Adipocyte (in vitro differentiated cells): ENCODE data around the gene AIG1.
A peak's percentile ranks its signal among the peaks of the same experiment; 100 is the strongest.

Experiments
- DNase-seq: peaks from one replicate; pipeline ENCODE4 v3.0.0-alpha.2; 2015; ENCODE audit warnings: low read depth
- H3K27me3 ChIP-seq: replicated peaks from 2 replicates; pipeline ENCODE4 v1.7.0; 2013; ENCODE audit warnings: mild to moderate bottlenecking, low read length, moderate library complexity; ENCODE audit not compliant: control insufficient read depth, insufficient read depth
- H3K36me3 ChIP-seq: 2 replicates; pipeline ENCODE4 v1.7.0; 2013; ENCODE audit warnings: low read length, mild to moderate bottlenecking, moderate library complexity; ENCODE audit not compliant: control insufficient read depth, insufficient read depth, severe bottlenecking
- H3K4me1 ChIP-seq: 2 replicates; pipeline ENCODE4 v1.7.0; 2013; ENCODE audit warnings: mild to moderate bottlenecking, low read length, moderate library complexity; ENCODE audit not compliant: control insufficient read depth, insufficient read depth
- H3K4me3 ChIP-seq: 2 replicates; pipeline ENCODE4 v1.7.0; 2013; ENCODE audit warnings: mild to moderate bottlenecking, low read length, moderate library complexity
- H3K9ac ChIP-seq: 2 replicates; pipeline ENCODE4 v1.7.0; 2013; ENCODE audit warnings: mild to moderate bottlenecking, low read length, moderate library complexity
- H3K9me3 ChIP-seq: 2 replicates; pipeline ENCODE4 v1.7.0; 2013; ENCODE audit warnings: mild to moderate bottlenecking, low read length, moderate library complexity; ENCODE audit not compliant: control insufficient read depth

AIG1 gene

DNA sequence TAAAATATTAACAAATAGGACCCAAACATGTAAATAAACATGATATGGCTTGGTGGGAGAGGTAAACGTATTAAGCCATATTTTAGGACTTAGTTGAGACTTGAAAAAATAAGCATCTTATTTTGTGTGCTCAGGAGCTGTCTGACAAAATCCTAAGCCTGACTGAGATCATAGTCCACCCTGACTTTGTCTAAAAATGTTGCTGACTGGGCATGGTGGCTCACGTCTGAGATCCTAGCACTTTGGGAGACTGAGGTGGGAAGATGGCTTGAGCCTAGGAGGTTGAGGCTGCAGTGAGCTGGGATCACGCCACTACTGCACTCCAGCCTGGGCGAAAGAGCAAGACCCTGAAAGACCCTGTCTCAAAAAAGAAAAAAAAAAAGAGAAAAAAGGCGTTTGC is 52.1 kb downstream of the AIG1 start:
- DNase-seq: no peak
- H3K9me3 ChIP-seq: no peaks in the 10 kb centered on the region
- H3K36me3 ChIP-seq: no peaks in the 10 kb centered on the region
- no peak overlapping the region for H3K9ac ChIP-seq
- H3K27me3 ChIP-seq: no peaks in the 10 kb centered on the region
- H3K4me3 ChIP-seq: no peak overlapping the region
- H3K4me1 ChIP-seq: peaks cover 30% of the 10 kb centered on the region

DNA sequence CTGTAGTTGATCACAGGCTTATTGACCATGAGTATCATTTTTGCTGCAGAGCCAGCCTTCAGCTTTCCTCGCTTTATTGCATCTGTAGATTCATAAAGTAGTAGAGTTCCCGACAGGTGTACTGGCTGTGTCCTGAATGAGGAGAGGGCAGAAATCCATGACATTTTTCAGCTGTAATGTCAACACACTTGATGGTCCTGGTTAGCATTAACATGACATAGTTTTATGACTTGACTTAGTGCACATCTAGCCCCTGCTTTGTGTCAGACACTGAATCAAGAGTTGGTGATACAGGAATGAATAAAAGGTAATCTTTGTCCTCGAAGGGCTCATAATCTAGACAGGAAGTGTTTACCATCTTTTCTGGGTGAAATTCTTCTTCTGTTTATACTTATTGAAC is 55.0 kb downstream of the AIG1 start:
- no peak overlapping the region for H3K9ac ChIP-seq
- no peaks in the 10 kb centered on the region for H3K27me3 ChIP-seq
- no peak overlapping the region for H3K4me3 ChIP-seq
- no peaks in the 10 kb centered on the region for H3K9me3 ChIP-seq
- no peaks in the 10 kb centered on the region for H3K36me3 ChIP-seq
- DNase-seq: no peak
- H3K4me1 ChIP-seq: peaks cover 12% of the 10 kb centered on the region

DNA sequence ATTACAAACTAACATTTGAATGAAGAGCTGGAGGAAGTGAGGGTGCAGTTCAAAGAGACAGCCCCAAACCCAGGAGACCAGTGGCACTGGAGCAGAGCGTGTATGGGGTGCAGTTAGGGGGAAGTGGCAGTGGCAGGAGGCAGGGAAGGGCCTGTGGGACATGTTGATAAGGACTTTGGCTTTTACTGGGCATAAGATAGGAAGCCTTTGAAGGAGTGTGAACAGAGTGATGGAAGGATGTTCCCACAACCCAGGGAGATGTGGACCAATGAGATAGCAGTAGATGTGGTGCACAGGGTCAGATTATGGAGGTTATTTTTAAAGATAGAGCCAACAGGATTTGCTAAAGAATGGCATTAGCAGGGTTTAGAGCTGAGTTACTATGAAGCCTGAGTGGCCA is 56.4 kb downstream of the AIG1 start:
- peaks cover 5% of the 10 kb centered on the region for H3K4me1 ChIP-seq
- no peaks in the 10 kb centered on the region for H3K27me3 ChIP-seq
- no peaks in the 10 kb centered on the region for H3K9me3 ChIP-seq
- DNase-seq: no peak
- no peak overlapping the region for H3K9ac ChIP-seq
- H3K4me3 ChIP-seq: no peak overlapping the region
- H3K36me3 ChIP-seq: no peaks in the 10 kb centered on the region

DNA sequence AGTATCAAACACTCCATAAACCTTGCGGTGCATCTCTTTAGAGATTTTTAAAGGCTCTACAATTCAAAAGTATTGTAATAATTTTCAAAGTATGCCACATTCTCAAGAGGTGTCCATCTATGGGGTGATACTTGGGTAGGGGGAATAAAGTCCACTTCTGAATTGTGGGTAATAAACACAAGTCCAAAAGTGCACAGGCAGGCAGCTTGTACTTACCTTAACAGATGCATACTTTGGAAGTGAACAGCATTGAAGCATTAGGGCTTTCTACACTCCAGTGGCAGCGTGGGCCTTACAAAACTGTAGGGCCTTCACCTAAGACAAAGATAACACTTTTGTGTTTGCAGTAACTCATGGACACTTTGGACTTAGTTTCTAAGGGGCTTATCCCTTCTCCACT is 58.6 kb downstream of the AIG1 start:
- Histone ChIP-seq H3K27me3 (no peaks in the 10 kb centered on the region), H3K4me1 (peaks cover 11% of the 10 kb centered on the region), H3K9me3 (no peaks in the 10 kb centered on the region), H3K36me3 (no peaks in the 10 kb centered on the region), H3K9ac (no peak overlapping the region), H3K4me3 (no peak overlapping the region)
- no peak for DNase-seq

DNA sequence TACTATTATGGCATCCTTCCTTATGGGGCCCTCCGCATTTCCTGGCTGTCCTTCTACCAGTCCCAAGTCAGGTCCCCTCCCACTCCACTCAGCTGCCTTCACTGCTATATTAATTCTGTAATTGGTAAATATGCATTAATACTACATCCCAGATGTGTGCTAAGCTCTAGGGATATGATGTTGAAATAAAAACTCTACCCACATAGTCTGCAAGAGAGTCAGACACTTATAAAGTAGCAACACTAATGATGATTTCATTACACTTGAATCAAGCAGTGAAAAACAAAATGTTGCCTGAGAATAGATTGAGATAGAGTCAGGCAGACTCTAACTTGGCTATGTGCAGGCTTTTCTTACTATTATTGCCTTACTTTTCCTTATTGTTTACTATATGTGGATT is 62.4 kb downstream of the AIG1 start:
- peaks cover 7% of the 10 kb centered on the region for H3K4me1 ChIP-seq
- H3K4me3 ChIP-seq: no peak overlapping the region
- H3K27me3 ChIP-seq: no peaks in the 10 kb centered on the region
- no peak overlapping the region for H3K9ac ChIP-seq
- peak; percentile 19 for DNase-seq
- no peaks in the 10 kb centered on the region for H3K36me3 ChIP-seq
- no peaks in the 10 kb centered on the region for H3K9me3 ChIP-seq

DNA sequence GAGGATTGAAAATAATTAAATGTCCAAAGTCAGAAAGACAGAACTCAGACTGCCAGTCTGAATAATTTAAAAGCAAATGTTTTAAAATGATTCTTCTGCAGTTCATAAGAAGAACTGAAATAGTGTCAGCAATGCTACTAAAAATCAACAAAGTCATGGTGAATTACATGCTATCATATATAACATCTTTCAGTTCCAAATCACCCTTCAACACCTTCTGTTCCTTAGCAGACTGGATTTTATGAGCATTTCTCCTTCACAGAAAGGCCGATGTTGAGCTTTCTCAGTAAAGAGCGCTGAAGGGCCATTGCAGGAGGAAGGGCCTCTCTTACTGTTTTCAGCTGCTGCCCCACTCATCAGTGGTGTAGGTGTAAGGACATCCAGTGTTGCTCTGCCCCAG is 63.3 kb downstream of the AIG1 start:
- H3K27me3 ChIP-seq: no peaks in the 10 kb centered on the region
- no peak for DNase-seq
- H3K9me3 ChIP-seq: no peaks in the 10 kb centered on the region
- no peaks in the 10 kb centered on the region for H3K36me3 ChIP-seq
- no peak overlapping the region for H3K9ac ChIP-seq
- H3K4me3 ChIP-seq: no peak overlapping the region
- peaks cover 7% of the 10 kb centered on the region for H3K4me1 ChIP-seq

DNA sequence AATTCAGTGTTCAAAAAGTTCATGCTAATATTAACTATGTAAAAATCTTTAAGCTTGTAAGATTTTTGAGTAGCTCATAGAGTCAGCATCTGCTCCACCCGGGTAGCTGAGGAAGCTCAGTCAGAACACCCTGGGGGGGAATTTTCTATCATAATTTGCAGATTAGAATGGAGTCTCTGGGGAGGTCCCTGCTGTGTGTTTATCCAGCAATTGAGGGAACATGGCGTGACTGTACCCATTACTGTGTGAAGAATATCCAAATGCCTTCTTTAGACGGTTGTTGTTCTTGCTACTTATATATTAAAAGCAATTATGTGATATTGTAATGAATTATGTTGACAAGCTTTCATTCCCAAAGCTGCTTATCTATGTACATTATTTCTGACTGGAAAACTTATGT is 64.8 kb downstream of the AIG1 start:
- Histone ChIP-seq H3K4me1 (peaks cover 7% of the 10 kb centered on the region), H3K4me3 (no peak overlapping the region), H3K27me3 (no peaks in the 10 kb centered on the region), H3K36me3 (no peaks in the 10 kb centered on the region), H3K9me3 (peaks cover 3% of the 10 kb centered on the region), H3K9ac (no peak overlapping the region)
- DNase-seq: peak; percentile 45

DNA sequence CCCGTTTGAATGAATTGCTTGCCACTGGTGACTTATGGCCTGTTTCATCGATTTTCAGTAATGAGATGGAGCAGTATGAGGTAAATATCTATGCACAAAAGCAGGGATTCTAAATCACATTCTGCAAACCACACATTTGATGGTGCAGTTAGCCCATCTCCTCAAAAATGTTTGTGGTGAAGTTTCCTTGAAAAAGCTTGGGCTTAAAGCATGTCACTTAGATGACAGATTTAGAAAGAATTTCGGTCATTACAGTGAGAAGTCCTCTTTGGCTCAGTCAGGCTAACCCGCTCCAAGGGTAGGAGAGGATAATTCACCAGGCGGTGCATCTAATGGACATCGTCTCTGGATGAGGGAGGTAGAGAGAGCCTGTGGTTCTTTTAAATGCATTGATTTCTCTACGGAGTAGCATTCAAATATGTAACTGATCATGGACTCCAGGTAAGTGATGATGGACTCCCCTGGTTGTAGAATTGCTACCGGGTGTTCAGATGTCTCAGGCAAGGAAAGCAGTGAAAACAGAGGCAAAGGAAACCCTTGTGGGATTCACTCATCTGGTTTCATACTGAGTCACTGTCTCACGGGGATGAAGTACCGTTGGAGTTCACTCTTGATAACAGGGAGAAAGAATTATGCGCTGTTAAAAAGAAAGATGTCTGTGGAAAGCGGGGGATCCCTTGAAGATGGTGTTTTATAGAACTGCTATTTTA is 65.3 kb downstream of the AIG1 start:
- no peak overlapping the region for H3K9ac ChIP-seq
- no peaks in the 10 kb centered on the region for H3K36me3 ChIP-seq

DNA sequence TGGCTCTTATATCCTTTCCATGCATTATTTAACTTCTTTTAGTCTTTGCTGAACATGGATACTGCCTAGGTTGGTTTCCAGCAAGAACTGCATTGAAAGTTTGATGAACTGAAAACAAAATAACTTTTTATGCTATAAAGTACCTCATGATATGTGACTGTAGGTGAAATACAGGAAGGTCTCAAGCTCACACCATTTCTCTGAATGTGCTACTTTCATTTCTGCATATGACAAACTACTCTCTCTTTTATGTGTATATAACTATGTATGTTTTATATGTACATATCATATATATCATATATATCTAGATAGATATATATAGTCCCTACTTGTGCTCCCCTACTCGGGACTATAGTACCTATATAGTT is 65.9 kb downstream of the AIG1 start:
- DNase-seq: no peak
- Histone ChIP-seq H3K9me3 (peaks cover 14% of the 10 kb centered on the region), H3K27me3 (no peaks in the 10 kb centered on the region), H3K36me3 (no peaks in the 10 kb centered on the region), H3K4me1 (peaks cover 7% of the 10 kb centered on the region), H3K9ac (no peak overlapping the region), H3K4me3 (no peak overlapping the region)

More for the DNA sequence above, 65.3 kb downstream of the AIG1 start:
- H3K4me1 ChIP-seq: peaks cover 7% of the 10 kb centered on the region
- no peaks in the 10 kb centered on the region for H3K27me3 ChIP-seq
- peak; percentile 38 for DNase-seq
- H3K9me3 ChIP-seq: peaks cover 9% of the 10 kb centered on the region
- H3K4me3 ChIP-seq: no peak overlapping the region

DNA sequence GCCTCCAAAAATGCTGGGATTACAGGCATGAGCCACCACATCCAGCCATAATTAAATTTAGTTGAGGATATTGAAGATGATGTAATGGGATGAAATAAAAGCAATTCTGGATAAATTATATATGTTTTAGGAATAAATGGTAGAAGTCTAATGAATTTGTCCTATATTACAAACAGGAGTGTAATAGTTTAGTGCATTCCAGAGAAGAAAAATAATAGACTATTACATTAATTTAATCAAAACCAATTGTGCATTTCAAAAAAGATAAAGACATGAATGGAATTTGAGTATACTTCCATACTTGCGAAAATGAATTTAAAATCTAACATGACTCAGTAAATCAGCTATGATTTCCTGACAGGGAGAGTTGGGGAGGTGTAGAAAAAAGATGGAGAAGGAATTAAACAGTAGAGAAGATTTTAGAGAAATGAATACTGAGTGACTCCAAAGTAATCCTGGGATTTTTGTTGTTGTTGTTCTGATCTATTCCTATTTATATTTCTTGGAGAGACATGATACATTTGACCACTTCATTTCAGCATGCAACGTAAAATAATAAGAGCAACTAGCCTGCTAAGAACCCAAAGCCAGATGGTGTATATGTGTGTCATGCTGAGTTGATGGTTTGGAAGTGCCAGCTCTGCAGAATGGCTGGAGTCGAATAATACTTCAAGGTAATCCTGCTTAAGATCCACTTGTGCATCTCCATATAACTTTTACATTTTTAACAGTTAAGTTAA is 67.4 kb downstream of the AIG1 start:
- peaks cover 3% of the 10 kb centered on the region for H3K4me1 ChIP-seq
- H3K36me3 ChIP-seq: no peaks in the 10 kb centered on the region
- no peak overlapping the region for H3K9ac ChIP-seq
- H3K4me3 ChIP-seq: no peak overlapping the region
- DNase-seq: no peak
- H3K9me3 ChIP-seq: peaks cover 20% of the 10 kb centered on the region
- H3K27me3 ChIP-seq: no peaks in the 10 kb centered on the region

DNA sequence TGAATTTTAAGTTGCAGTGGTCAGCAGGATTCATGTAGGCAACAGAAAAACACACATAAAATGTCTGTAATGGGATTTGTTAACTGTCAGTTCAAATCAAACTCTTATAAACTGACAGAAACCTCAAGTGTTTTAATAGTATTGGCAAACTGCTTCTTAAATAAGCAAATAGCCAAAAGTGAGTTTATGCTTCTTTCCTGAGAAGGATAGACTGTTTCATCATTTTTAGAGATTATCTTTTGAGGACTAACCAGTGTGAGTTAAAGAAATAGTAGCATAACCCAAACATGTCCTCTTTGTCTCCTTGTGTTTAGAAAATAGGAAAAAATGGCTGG is 68.0 kb downstream of the AIG1 start:
- no peak overlapping the region for H3K4me3 ChIP-seq
- no peaks in the 10 kb centered on the region for H3K27me3 ChIP-seq
- no peaks in the 10 kb centered on the region for H3K4me1 ChIP-seq
- peak; percentile 55 for DNase-seq
- H3K36me3 ChIP-seq: no peaks in the 10 kb centered on the region
- no peak overlapping the region for H3K9ac ChIP-seq
- H3K9me3 ChIP-seq: peaks cover 21% of the 10 kb centered on the region

DNA sequence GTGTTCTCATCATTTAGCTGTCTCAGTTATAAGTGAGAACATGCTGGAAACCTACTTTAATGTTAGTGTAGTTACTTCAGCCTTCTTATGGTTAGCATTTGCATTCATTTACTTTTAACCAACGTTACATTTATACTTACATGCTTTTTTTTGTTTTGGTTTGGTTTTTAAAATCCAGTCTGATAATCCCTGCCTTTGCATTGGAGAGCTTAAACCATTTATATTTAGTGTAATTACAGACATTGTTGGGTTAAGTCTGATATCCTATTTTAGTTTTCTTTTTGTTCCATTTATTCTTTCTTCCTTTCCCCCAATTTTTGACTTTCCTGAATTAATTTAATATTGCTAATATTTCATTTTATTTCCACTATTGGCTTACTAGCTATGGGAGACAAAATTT is 70.2 kb downstream of the AIG1 start:
- Histone ChIP-seq H3K4me3 (peak overlapping the region; percentile 32), H3K36me3 (no peaks in the 10 kb centered on the region), H3K4me1 (peaks cover 9% of the 10 kb centered on the region), H3K9me3 (peaks cover 21% of the 10 kb centered on the region), H3K9ac (no peak overlapping the region), H3K27me3 (no peaks in the 10 kb centered on the region)
- no peak for DNase-seq
